HepG2 (cell line): ENCODE results near the gene SPTAN1. TPM values are rescaled to one million over a fixed set of nuclear protein-coding genes. Genes with fewer than 3 reads are reported as not detected.

ENCODE experiments used
- ARNT2 ChIP-seq: sonication (generic); formaldehyde crosslinking; IDR thresholded peaks from 2 replicates; pipeline ENCODE4 v1.8.0; 2022; ENCODE audit warnings: mild to moderate bottlenecking, low read depth, missing genetic modification reagents, moderate library complexity
- DZIP1 ChIP-seq: sonication (generic); formaldehyde crosslinking; IDR thresholded peaks from 2 replicates; pipeline ENCODE4 v1.5.0; 2020; ENCODE audit warnings: mild to moderate bottlenecking, missing genetic modification reagents
- E2F2 ChIP-seq: sonication (generic); formaldehyde crosslinking; IDR thresholded peaks from 2 replicates; pipeline ENCODE4 v1.4.0; 2020; ENCODE audit warnings: missing genetic modification reagents, borderline replicate concordance
- FLYWCH1 ChIP-seq: sonication (generic); formaldehyde crosslinking; IDR thresholded peaks from 2 replicates; pipeline ENCODE4 v1.8.1; 2023; ENCODE audit warnings: mild to moderate bottlenecking, missing genetic modification reagents
- HDAC1 ChIP-seq: sonication (generic); formaldehyde crosslinking; IDR thresholded peaks from 2 replicates; pipeline ENCODE4 v1.5.1; 2020; ENCODE audit warnings: mild to moderate bottlenecking, missing genetic modification reagents
- HNRNPK ChIP-seq: fragments of 200-400 bp; formaldehyde crosslinking; IDR thresholded peaks from 2 replicates; pipeline ENCODE4 v1.6.1; 2018; ENCODE audit warnings: low read length, low read depth, moderate library complexity, mild to moderate bottlenecking; ENCODE audit not compliant: poor library complexity, severe bottlenecking
- HNRNPUL1 ChIP-seq: fragments of 200-400 bp; formaldehyde crosslinking; IDR thresholded peaks from 2 replicates; pipeline ENCODE4 v1.6.1; 2017; ENCODE audit warnings: low read depth, mild to moderate bottlenecking, low read length, moderate library complexity
- KLF15 ChIP-seq: sonication (generic); formaldehyde crosslinking; IDR thresholded peaks from 2 replicates; pipeline ENCODE4 v1.8.1; 2023; ENCODE audit warnings: borderline replicate concordance, mild to moderate bottlenecking, inconsistent platforms, missing genetic modification reagents, mixed read lengths
- MEF2D ChIP-seq: sonication (generic); formaldehyde crosslinking; IDR thresholded peaks from 2 replicates; pipeline ENCODE4 v1.5.1; 2020; ENCODE audit warnings: mild to moderate bottlenecking, missing genetic modification reagents
- PHF21A ChIP-seq: sonication (generic); formaldehyde crosslinking; IDR thresholded peaks from 2 replicates; pipeline ENCODE4 v1.5.0; 2020; ENCODE audit warnings: mild to moderate bottlenecking, missing genetic modification reagents
- TAF15 ChIP-seq: fragments of 200-400 bp; formaldehyde crosslinking; IDR thresholded peaks from one replicate; pipeline ENCODE4 v1.6.1; 2018; ENCODE audit warnings: mild to moderate bottlenecking, low read depth, low read length; ENCODE audit not compliant: poor library complexity, severe bottlenecking
- ZFP82 ChIP-seq: sonication (generic); formaldehyde crosslinking; IDR thresholded peaks from 2 replicates; pipeline ENCODE4 v1.5.1; 2020; ENCODE audit warnings: mild to moderate bottlenecking, missing genetic modification reagents, borderline replicate concordance
- ZFX ChIP-seq: sonication (generic); formaldehyde crosslinking; IDR thresholded peaks from 2 replicates; pipeline ENCODE4 v1.4.0; 2020; ENCODE audit warnings: mild to moderate bottlenecking, low read depth, missing genetic modification reagents, moderate library complexity
- ZNF143 ChIP-seq: sonication (generic); formaldehyde crosslinking; IDR thresholded peaks from 2 replicates; pipeline ENCODE4 v1.4.0; 2020; ENCODE audit warnings: missing genetic modification reagents
- ZNF18 ChIP-seq: sonication (generic); formaldehyde crosslinking; IDR thresholded peaks from 2 replicates; pipeline ENCODE4 v1.8.0; 2022; ENCODE audit warnings: mild to moderate bottlenecking, missing genetic modification reagents; ENCODE audit not compliant: insufficient replicate concordance
- ZNF496 ChIP-seq: sonication (generic); formaldehyde crosslinking; IDR thresholded peaks from 2 replicates; pipeline ENCODE4 v1.8.1; 2023; ENCODE audit warnings: mild to moderate bottlenecking, moderate library complexity, missing genetic modification reagents; ENCODE audit not compliant: insufficient replicate concordance
- ZNF607 ChIP-seq: sonication (generic); formaldehyde crosslinking; IDR thresholded peaks from 2 replicates; pipeline ENCODE4 v1.5.1; 2020; ENCODE audit warnings: missing genetic modification reagents, mild to moderate bottlenecking, borderline replicate concordance
- ZNF619 ChIP-seq: sonication (generic); formaldehyde crosslinking; IDR thresholded peaks from 2 replicates; pipeline ENCODE4 v1.4.0; 2020; ENCODE audit warnings: mild to moderate bottlenecking, missing genetic modification reagents
- ZNF766 ChIP-seq: sonication (generic); formaldehyde crosslinking; IDR thresholded peaks from 2 replicates; pipeline ENCODE4 v1.5.0; 2020; ENCODE audit warnings: missing genetic modification reagents, borderline replicate concordance
- ZNF788 ChIP-seq: sonication (generic); formaldehyde crosslinking; IDR thresholded peaks from 2 replicates; pipeline ENCODE4 v1.5.0; 2020; ENCODE audit warnings: mild to moderate bottlenecking, missing genetic modification reagents, borderline replicate concordance
- ZNF839 ChIP-seq: sonication (generic); formaldehyde crosslinking; IDR thresholded peaks from 2 replicates; pipeline ENCODE4 v1.4.0; 2020; ENCODE audit warnings: missing genetic modification reagents, mild to moderate bottlenecking, borderline replicate concordance
- polyA plus RNA-seq, 8 experiments: library from polyadenylated mRNA; depleted of rRNA in 3 of 8; stranded (reverse) in 7 of 8; unstranded in 1 of 8; fragments of >200 nt; fragmentation: Illumina TruSeq in 4 of 8; extraction: Trizol in 4 of 8; gene quantifications; 2 replicates each; pipeline versions ENCODE4 v1.2.1 to v1.2.3, GENCODE V29; 2011 to 2016; ENCODE audit warnings: low read depth in 4 of 8, missing spikeins in 1 of 8, mixed read lengths in 1 of 8; ENCODE audit not compliant: insufficient read depth in 1 of 8
- total RNA-seq, 5 experiments: library from RNA; depleted of rRNA; stranded (reverse); fragments of >200 nt; fragmentation: Illumina TruSeq; extraction: Trizol; gene quantifications; 2 replicates each; pipeline ENCODE4 v1.2.3, GENCODE V29; 2016; ENCODE audit warnings: low read depth in 1 of 5

The SPTAN1 gene
- total and polyA plus RNA-seq, 2 of the 13 experiments (the other 11 are each of a cell fraction or from before 2014, with no cell fraction given), result 106 to 111 TPM

GRCh38 chr9:128656416-128657343, 104.3 kb downstream of the SPTAN1 start, which contains the start of gene DYNC2I2 (continued):
- TF ChIP-seq ZNF839 (peak; percentile 80; the same call in 1 of the 2 replicates), E2F2 (peak; percentile 72; the same call in 1 of the 2 replicates), ARNT2 (CRISPR knock-in tag) (peak; percentile 74), HDAC1 (CRISPR knock-in tag) (peak; percentile 96), ZNF607 (peak; percentile 42; the same call in 1 of the 2 replicates), ZNF18 (peak; percentile 82), TAF15 (no peak), ZNF619 (CRISPR knock-in tag) (0 out of 2 replicates have a peak, but pooled peaks have one; percentile 63), ZNF766 (CRISPR knock-in tag) (0 out of 2 replicates have a peak, but pooled peaks have one; percentile 24), HNRNPK (peak; percentile 54), ZNF496 (CRISPR knock-in tag) (no peak), DZIP1 (CRISPR knock-in tag) (peak; percentile 58; the same call in 1 of the 2 replicates), ZNF143 (peak; percentile 65; the same call in 1 of the 2 replicates), ZFP82 (peak; percentile 91; the same call in 1 of the 2 replicates), ZNF788 (CRISPR knock-in tag) (peak; percentile 90), PHF21A (CRISPR knock-in tag) (no peak; the same call in 1 of the 2 replicates), MEF2D (CRISPR knock-in tag) (peak; percentile 65), FLYWCH1 (no peak), KLF15 (CRISPR knock-in tag) (no peak), HNRNPUL1 (no peak), ZFX (CRISPR knock-in tag) (peak; percentile 97)
